MM.1S (cell line): ENCODE results near the gene CTTN.

ENCODE experiments used
- EZH2phosphoT487 ChIP-seq: fragments of 300-600 bp; sonication (generic); IDR thresholded peaks from 2 replicates; pipeline ENCODE4 v1.6.1; 2018; ENCODE audit warnings: antibody characterized with exemption, low read length
- TF ChIP-seq, protein P1 (sequence below): fragments of 300-600 bp; sonication (generic); IDR thresholded peaks from 2 replicates; pipeline ENCODE4 v1.5.1; 2016; ENCODE audit warnings: antibody characterized with exemption, low read length, mixed read lengths

- TF ChIP-seq, protein P1, sequence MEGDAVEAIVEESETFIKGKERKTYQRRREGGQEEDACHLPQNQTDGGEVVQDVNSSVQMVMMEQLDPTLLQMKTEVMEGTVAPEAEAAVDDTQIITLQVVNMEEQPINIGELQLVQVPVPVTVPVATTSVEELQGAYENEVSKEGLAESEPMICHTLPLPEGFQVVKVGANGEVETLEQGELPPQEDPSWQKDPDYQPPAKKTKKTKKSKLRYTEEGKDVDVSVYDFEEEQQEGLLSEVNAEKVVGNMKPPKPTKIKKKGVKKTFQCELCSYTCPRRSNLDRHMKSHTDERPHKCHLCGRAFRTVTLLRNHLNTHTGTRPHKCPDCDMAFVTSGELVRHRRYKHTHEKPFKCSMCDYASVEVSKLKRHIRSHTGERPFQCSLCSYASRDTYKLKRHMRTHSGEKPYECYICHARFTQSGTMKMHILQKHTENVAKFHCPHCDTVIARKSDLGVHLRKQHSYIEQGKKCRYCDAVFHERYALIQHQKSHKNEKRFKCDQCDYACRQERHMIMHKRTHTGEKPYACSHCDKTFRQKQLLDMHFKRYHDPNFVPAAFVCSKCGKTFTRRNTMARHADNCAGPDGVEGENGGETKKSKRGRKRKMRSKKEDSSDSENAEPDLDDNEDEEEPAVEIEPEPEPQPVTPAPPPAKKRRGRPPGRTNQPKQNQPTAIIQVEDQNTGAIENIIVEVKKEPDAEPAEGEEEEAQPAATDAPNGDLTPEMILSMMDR = no peak
- TF ChIP-seq EZH2phosphoT487 = no peak
Observed at GRCh38 chr11:70454197-70454767, 56.0 kb downstream of the CTTN start.
